ENCODE results near the gene YWHAE. TPM values are rescaled to one million over a fixed set of nuclear protein-coding genes. Genes with fewer than 3 reads are reported as not detected.
"Not testable (repeated sequence)": the region's sequence is repeated elsewhere in the genome, so short reads cannot be mapped to it uniquely, and the experiment has no call there.

The YWHAE gene
- total RNA-seq, 1 donor from 2014 or later = 1,032 TPM

- TF ChIP-seq CTCF (IDR thresholded peaks at IDR 0.05; ENCODE audit: insufficient read depth, low read length, poor library complexity, severe bottlenecking) = no peak
- H3K36me3 ChIP-seq (ENCODE audit: control insufficient read depth, insufficient read depth, low read length) = no peaks in the 10 kb centered on the region
- H3K4me3 ChIP-seq (ENCODE audit: low read depth, low read length) = peak overlapping the region; percentile 59
- no peaks in the 10 kb centered on the region for H3K27me3 ChIP-seq (ENCODE audit: control insufficient read depth, insufficient read depth, low read length)
- no peak for DNase-seq (ENCODE audit: low read depth)
Observed at GRCh38 chr17:1398931-1399678, 917 bp downstream of the YWHAE start.

- TF ChIP-seq CTCF (IDR thresholded peaks at IDR 0.05; ENCODE audit: insufficient read depth, low read length, poor library complexity, severe bottlenecking) = no peak
- DNase-seq (ENCODE audit: low read depth) = no peak
- H3K36me3 ChIP-seq (ENCODE audit: control insufficient read depth, insufficient read depth, low read length) = no peaks in the 10 kb centered on the region
- no peaks in the 10 kb centered on the region for H3K27me3 ChIP-seq (ENCODE audit: control insufficient read depth, insufficient read depth, low read length)
- peak overlapping the region; percentile 59 for H3K4me3 ChIP-seq (ENCODE audit: low read depth, low read length)
Observed at GRCh38 chr17:1398028-1398427, 2.0 kb downstream of the YWHAE start.

- DNase-seq (ENCODE audit: low read depth); H3K4me3 ChIP-seq (ENCODE audit: low read depth, low read length); H3K27me3 ChIP-seq (ENCODE audit: control insufficient read depth, insufficient read depth, low read length); H3K36me3 ChIP-seq (ENCODE audit: control insufficient read depth, insufficient read depth, low read length): not testable (repeated sequence)
Observed at GRCh38 chr17:1395876-1396665, 4.0 kb downstream of the YWHAE start.

GRCh38 chr17:1391577-1391976 is 8.4 kb downstream of the YWHAE start:
- no peak for TF ChIP-seq CTCF (IDR thresholded peaks at IDR 0.05; ENCODE audit: insufficient read depth, low read length, poor library complexity, severe bottlenecking)
- DNase-seq (ENCODE audit: low read depth) = no peak
- no peak overlapping the region for H3K4me3 ChIP-seq (ENCODE audit: low read depth, low read length)
- no peaks in the 10 kb centered on the region for H3K36me3 ChIP-seq (ENCODE audit: control insufficient read depth, insufficient read depth, low read length)
- no peaks in the 10 kb centered on the region for H3K27me3 ChIP-seq (ENCODE audit: control insufficient read depth, insufficient read depth, low read length)

- no peaks in the 10 kb centered on the region for H3K27me3 ChIP-seq (ENCODE audit: control insufficient read depth, insufficient read depth, low read length)
- no peaks in the 10 kb centered on the region for H3K36me3 ChIP-seq (ENCODE audit: control insufficient read depth, insufficient read depth, low read length)
- no peak overlapping the region for H3K4me3 ChIP-seq (ENCODE audit: low read depth, low read length)
- DNase-seq (ENCODE audit: low read depth) = no peak
- no peak for TF ChIP-seq CTCF (IDR thresholded peaks at IDR 0.05; ENCODE audit: insufficient read depth, low read length, poor library complexity, severe bottlenecking)
Observed at GRCh38 chr17:1390432-1391367, 9.3 kb downstream of the YWHAE start.

GRCh38 chr17:1387490-1388227 is 12.4 kb downstream of the YWHAE start:
- H3K27me3 ChIP-seq (ENCODE audit: control insufficient read depth, insufficient read depth, low read length); H3K4me3 ChIP-seq (ENCODE audit: low read depth, low read length); DNase-seq (ENCODE audit: low read depth); H3K36me3 ChIP-seq (ENCODE audit: control insufficient read depth, insufficient read depth, low read length): not testable (repeated sequence)

- H3K4me3 ChIP-seq (ENCODE audit: low read depth, low read length); DNase-seq (ENCODE audit: low read depth); H3K27me3 ChIP-seq (ENCODE audit: control insufficient read depth, insufficient read depth, low read length); H3K36me3 ChIP-seq (ENCODE audit: control insufficient read depth, insufficient read depth, low read length): not testable (repeated sequence)
Observed at GRCh38 chr17:1386675-1387190, 13.3 kb downstream of the YWHAE start.

Measured in kidney epithelial cell (primary cell).